NCI-H1694 (cell line): Measurements from ENCODE around the gene CEP192.
"Not testable (repeated sequence)": the region's sequence is repeated elsewhere in the genome, so short reads cannot be mapped to it uniquely, and the experiment has no call there.

Experiments used
- DNase-seq: peaks from one replicate; lab custom pipeline; 2025; lab: John Stamatoyannopoulos, UW

The CEP192 gene

DNA sequence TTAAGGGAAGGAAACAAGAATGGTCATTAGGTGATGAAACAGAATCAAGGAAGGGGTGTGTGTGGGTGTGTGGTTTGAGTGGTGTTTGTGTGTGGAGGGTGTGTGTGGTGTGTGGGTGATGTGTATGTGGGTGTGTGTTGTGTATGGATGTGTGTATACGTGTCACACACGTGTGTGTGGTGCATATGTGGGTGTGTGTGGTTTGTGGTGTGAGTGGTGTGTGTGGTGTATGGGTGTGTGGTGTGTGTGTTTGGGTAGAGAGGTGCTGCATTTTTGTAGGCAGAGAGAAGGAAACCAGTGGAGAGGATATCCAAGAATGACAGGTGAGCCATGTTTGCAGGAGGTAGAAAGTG lies 1.1 kb upstream of the CEP192 start:
- DNase-seq, result no peak

GRCh38 chr18:12990641-12990966 lies 558 bp upstream of the CEP192 start:
- DNase-seq, result no peak

DNA sequence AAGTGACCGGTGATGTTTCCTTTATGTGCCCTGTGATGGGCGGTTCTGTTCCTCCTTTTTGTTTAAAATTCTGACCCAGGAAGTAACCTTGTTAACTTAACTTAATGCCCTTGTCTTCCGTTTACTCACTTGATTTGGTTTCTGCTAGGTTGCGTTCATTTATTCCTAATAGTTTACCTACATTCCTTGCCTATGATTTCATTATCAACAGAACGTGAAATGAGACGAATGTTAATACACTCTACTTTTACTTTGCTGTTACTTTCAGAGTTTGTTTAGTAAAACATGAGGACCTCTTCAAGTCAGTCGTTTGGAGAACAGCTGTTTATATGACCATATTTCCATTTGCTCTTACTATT lies 638 bp downstream of the CEP192 start:
- DNase-seq, result no peak

- DNase-seq, result no peak
Measured at GRCh38 chr18:12993439-12993838, 2.3 kb downstream of the CEP192 start.

DNA sequence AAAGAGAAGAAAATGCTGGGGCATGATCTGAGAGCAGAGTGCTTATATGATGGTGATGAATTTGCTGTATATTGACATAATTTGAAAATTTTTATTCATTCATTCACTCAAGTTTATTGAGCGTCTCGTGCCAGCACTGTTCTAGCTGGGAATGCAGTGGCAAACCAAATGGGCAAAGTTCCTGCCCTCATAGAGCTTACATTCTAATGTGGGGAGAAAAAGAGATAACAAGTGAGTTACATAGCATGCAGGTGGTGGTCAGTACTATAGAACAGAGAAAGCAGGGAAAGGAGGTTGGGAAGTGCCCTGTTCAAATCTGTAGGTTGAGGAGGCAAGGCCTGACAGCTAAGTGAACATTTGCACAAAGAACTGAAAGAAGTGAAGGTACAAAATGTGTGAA lies 4.3 kb downstream of the CEP192 start:
- no peak for DNase-seq

- no peak for DNase-seq
Measured at GRCh38 chr18:12995952-12996477, 4.9 kb downstream of the CEP192 start.

GRCh38 chr18:12996661-12997292 lies 5.6 kb downstream of the CEP192 start:
- no peak for DNase-seq

GRCh38 chr18:12997330-12997729 lies 6.2 kb downstream of the CEP192 start:
- DNase-seq, result not testable (repeated sequence)

GRCh38 chr18:12998332-12999060 lies 7.3 kb downstream of the CEP192 start:
- DNase-seq, result no peak

- DNase-seq, result peak; percentile 15
Measured at GRCh38 chr18:13003466-13003896, 12.3 kb downstream of the CEP192 start.

DNA sequence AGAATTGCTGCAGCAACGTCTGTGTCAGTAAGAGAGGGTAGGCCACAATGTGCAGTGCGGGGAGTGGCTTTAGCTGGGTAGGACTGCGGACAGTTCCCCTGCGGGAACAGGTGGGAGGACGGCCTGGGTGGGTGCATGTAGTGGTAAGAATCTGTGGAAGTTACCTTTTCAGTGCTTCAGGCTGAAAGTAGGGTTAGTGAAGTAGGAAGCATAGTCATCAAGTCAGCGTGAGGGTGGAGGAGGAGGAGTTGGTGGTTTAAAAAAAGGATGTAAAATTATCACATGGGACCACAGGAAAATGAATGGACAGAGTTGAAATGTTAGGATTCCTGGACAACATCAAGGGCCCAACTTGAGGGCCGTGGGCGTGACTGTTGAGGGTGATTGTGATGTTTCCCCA lies 13.2 kb downstream of the CEP192 start:
- DNase-seq, result no peak

DNA sequence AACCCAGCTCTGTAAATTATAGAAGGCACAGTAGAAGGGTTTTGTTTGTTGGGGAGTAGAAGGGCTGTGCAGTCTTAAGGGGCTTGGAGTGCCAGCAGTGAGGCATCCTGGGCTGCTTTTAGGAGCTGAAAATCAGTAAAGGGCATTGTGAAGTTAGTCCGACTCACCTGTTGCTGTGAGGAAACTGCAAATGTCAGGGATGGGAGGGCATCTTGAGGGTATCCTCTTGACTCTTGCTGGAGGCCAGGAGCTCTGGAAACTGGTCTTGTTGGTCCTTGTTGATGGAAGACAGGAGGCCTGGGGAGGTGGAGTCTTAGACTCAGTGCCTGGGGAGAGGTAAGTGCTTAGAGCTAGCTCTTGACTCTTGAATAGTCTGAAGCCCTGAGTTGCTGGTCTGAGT lies 14.1 kb downstream of the CEP192 start:
- DNase-seq, result no peak

DNA sequence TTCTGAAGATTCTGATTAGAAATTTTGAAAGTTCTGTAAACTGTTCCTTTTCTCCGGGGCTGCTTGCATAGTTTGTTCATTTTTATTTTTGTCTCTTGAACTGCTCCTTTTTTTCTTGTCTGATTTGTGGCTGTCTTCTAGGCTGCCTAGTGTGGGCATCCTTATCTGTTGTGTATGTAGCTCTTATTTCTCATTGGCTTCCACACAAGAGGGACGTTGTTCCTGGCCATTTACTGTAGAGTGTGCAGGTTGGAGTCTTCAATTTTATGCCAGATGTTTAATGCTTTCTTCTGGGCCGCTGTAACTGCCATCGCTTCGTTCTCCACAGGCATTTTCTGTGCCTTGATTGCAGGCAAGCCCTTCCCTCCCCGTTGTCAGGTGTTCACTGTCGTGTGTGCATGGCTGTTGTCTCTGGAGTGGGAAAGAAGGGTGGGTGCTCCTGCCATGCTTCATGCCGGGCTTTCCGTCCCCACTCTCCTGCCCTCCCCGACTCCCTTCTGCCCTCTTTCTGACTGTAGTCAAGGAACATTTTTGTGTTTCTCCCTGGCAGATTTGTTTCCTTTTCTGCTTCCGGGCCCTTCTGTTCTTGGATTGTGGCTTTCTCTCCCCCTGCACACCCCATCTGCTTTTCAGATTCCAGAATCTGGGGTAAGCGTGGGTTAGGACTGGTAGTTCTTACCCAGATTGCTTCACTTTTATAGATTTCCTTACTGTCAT lies 15.5 kb downstream of the CEP192 start:
- DNase-seq, result no peak

- DNase-seq, result no peak
Measured at GRCh38 chr18:13007248-13007560, 16.0 kb downstream of the CEP192 start.

DNA sequence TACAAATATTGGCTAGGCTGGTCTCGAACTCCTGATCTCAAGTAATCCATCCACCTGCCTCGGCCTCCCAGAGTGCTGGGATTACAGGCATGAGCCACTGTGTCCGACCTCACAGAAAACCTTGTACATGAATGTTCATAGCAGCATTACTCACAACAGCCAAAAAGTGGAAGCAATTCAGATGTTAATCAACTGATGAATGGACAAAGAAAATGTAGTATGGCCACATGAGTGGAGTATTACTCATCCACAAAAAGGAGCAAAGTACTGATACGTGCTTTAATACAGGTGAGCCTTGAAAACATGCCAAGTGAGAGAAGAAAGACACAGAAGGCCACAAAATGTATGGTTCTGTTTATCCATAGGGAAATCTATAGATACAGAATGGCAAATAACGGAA lies 20.6 kb downstream of the CEP192 start:
- no peak for DNase-seq

GRCh38 chr18:13014232-13014631 lies 23.1 kb downstream of the CEP192 start:
- no peak for DNase-seq

- no peak for DNase-seq
Measured at GRCh38 chr18:13014818-13015217, 23.7 kb downstream of the CEP192 start.

DNA sequence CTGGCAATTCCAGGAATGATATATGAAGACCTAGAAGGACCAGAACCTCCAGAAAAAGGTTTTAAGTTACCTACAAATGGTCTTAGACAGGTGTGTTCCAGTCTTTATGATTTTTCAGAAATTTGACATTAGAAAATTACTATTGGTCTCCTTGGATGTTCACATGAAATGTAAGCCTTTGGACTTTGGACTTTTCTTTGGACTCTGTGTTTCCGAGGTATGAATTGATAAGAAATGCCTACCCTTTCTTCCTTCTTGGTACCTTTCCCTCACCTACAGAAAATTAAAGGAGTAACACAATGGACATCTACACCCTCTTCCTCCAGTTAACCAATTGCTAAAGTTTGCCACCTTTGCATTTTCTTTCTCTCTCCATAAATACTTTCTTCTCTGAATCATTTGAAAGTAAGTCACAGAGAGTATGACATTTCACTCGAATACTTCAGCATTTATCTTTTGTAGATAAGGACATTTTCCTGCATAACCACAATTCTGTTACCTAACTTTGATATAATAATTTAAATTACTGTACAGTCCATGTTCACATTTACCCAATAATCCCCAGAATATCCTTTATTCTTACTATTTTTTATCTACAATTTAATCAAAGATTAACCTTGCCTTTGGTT lies 26.2 kb downstream of the CEP192 start:
- no peak for DNase-seq

DNA sequence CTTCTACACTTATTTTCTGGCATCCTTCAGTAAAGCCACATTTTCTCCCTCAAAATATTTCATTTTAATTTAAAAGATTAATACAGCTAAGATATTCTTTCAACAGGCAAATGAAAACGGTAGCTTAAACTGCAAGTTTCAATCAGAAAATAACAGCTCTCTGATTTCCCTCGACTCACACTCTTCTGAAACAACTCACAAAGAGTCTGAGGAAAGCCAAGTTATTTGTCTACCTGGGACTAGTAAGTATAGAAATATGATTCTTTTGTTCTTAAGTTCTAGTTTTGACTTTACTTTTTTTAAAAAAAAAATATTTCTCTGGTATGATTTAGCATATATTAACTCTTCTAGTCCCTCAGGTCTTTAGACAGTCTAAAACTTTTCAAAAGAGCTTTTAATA lies 27.2 kb downstream of the CEP192 start:
- DNase-seq, result no peak

GRCh38 chr18:13019301-13019700 lies 28.1 kb downstream of the CEP192 start:
- DNase-seq, result no peak

DNA sequence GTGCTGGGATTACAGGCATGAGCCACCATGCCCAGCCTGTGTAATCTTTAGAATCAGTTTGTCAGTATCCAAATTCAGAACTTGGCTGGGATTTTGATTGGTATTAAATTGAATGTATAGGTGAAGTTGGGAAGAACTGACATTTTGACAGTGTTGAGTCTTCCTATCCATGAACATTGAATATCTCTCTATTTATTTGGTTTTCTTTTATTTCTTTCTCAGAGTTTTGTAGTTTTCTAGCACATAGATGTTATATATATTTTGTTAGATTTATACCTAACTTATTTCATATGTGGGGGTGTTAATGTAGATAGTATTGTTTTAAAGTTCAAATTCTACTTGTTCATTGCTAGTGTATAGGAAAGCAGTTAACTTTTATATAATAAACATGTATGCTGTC lies 31.5 kb downstream of the CEP192 start:
- no peak for DNase-seq

GRCh38 chr18:13025233-13025632 lies 34.1 kb downstream of the CEP192 start:
- no peak for DNase-seq
